Measurements from ENCODE around the gene ANK2.
A peak's percentile ranks its signal among the peaks of the same experiment; 100 is the strongest.
"Not testable (repeated sequence)": the region's sequence is repeated elsewhere in the genome, so short reads cannot be mapped to it uniquely, and the experiment has no call there.

ANK2 gene

GRCh38 chr4:113189546-113189945 is 140.1 kb downstream of the ANK2 start:
- DNase-seq (ENCODE audit: low read depth, low spot score): no peak

GRCh38 chr4:113209153-113209552 is 159.7 kb downstream of the ANK2 start:
- no peak for DNase-seq (ENCODE audit: low read depth, low spot score)

GRCh38 chr4:113209652-113210320 is 160.3 kb downstream of the ANK2 start:
- peak; percentile 21 for DNase-seq (ENCODE audit: low read depth, low spot score)

GRCh38 chr4:113212613-113213012 is 163.2 kb downstream of the ANK2 start:
- DNase-seq (ENCODE audit: low read depth, low spot score): no peak

- peak; percentile 33 for DNase-seq (ENCODE audit: low read depth, low spot score)
Observed at GRCh38 chr4:113221990-113222389, 172.5 kb downstream of the ANK2 start.

- DNase-seq (ENCODE audit: low read depth, low spot score): peak; percentile 19
Observed at GRCh38 chr4:113222471-113222870, 173.0 kb downstream of the ANK2 start.

- DNase-seq (ENCODE audit: low read depth, low spot score): no peak
Observed at GRCh38 chr4:113223001-113223400, 173.5 kb downstream of the ANK2 start.

GRCh38 chr4:113232194-113232593 is 182.7 kb downstream of the ANK2 start:
- peak; percentile 28 for DNase-seq (ENCODE audit: low read depth, low spot score)

GRCh38 chr4:113236916-113237315 is 187.5 kb downstream of the ANK2 start:
- no peak for DNase-seq (ENCODE audit: low read depth, low spot score)

- no peak for DNase-seq (ENCODE audit: low read depth, low spot score)
Observed at GRCh38 chr4:113243312-113243711, 193.9 kb downstream of the ANK2 start.

GRCh38 chr4:113244747-113245146 is 195.3 kb downstream of the ANK2 start:
- not testable (repeated sequence) for DNase-seq (ENCODE audit: low read depth, low spot score)

- DNase-seq (ENCODE audit: low read depth, low spot score): no peak
Observed at GRCh38 chr4:113248320-113248719, 198.9 kb downstream of the ANK2 start.

GRCh38 chr4:113255628-113256027 is 206.2 kb downstream of the ANK2 start:
- no peak for DNase-seq (ENCODE audit: low read depth, low spot score)

GRCh38 chr4:113256946-113257345 is 207.5 kb downstream of the ANK2 start:
- no peak for DNase-seq (ENCODE audit: low read depth, low spot score)

- no peak for DNase-seq (ENCODE audit: low read depth, low spot score)
Observed at GRCh38 chr4:113260688-113261087, 211.2 kb downstream of the ANK2 start.

GRCh38 chr4:113263274-113263673 is 213.8 kb downstream of the ANK2 start:
- DNase-seq (ENCODE audit: low read depth, low spot score): no peak

- DNase-seq (ENCODE audit: low read depth, low spot score): no peak
Observed at GRCh38 chr4:113270520-113271319, 221.3 kb downstream of the ANK2 start.

GRCh38 chr4:113272523-113272922 is 223.1 kb downstream of the ANK2 start:
- DNase-seq (ENCODE audit: low read depth, low spot score): no peak

- DNase-seq (ENCODE audit: low read depth, low spot score): no peak
Observed at GRCh38 chr4:113273721-113274220, 224.3 kb downstream of the ANK2 start.

GRCh38 chr4:113276464-113277170 is 227.2 kb downstream of the ANK2 start:
- no peak for DNase-seq (ENCODE audit: low read depth, low spot score)

- DNase-seq (ENCODE audit: low read depth, low spot score): peak; percentile 91
Observed at GRCh38 chr4:113278324-113278934, 229.0 kb downstream of the ANK2 start.

- DNase-seq (ENCODE audit: low read depth, low spot score): no peak
Observed at GRCh38 chr4:113285501-113285900, 236.0 kb downstream of the ANK2 start.

Data from astrocyte of the hippocampus (primary cell).